T-helper 2 cell treated with Interferon-gamma antibody and Interleukin-4, amounts not matched to agents 100 ng/mL and 5 ng/mL, for 36 hours (primary cell): Measurements from ENCODE around the gene CFAP45. TPM values are rescaled to one million over a fixed set of nuclear protein-coding genes. Genes with fewer than 3 reads are reported as not detected.

Source experiments
- intact Hi-C: fragments of 100-400 bp; cut with micrococcal nuclease; formaldehyde crosslinking; loops from one replicate; pipeline ENCODE4 v1.15.1; 2023
- total RNA-seq: library from RNA; stranded (reverse); gene quantifications from 2 replicates; pipeline ENCODE4 v1.2.3, GENCODE V29; 2022

The CFAP45 gene
- total RNA-seq, 1 donor from 2014 or later, result 0.98 TPM

DNA sequence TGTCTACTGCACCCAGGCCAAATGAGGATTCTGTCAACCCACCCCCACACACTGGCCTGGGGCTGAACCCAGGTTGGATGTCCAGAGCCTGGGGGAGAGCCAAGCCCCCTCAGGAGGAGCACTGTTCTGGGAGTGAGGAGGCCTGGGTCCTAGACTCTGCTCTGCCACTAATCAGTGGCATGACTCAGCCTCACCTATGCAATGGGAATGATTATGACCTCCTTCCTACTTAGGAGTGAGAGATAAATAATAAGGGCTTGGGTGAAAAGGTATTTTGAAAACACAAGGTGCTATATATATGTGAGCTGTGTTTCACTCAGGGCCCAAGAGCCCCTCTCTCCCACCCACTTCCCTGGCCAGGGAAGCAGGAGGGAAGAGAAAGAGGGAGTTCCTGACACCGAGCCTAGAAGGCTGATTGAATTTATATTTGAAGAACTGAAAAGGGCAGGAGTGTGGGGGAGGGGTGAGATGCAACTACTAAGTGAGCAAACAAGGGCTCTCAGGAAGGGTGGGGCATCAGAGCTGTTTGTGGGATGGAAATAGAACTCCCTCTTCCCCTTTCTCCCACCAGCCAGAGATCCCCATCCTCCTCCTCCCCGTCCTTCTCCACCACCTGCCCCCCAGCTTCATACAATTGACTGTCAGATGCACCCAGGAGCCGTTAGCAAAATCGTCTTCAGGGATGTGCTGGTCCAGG is 37.2 kb upstream of the CFAP45 start:
- intact Hi-C loops, result no loop called here

DNA sequence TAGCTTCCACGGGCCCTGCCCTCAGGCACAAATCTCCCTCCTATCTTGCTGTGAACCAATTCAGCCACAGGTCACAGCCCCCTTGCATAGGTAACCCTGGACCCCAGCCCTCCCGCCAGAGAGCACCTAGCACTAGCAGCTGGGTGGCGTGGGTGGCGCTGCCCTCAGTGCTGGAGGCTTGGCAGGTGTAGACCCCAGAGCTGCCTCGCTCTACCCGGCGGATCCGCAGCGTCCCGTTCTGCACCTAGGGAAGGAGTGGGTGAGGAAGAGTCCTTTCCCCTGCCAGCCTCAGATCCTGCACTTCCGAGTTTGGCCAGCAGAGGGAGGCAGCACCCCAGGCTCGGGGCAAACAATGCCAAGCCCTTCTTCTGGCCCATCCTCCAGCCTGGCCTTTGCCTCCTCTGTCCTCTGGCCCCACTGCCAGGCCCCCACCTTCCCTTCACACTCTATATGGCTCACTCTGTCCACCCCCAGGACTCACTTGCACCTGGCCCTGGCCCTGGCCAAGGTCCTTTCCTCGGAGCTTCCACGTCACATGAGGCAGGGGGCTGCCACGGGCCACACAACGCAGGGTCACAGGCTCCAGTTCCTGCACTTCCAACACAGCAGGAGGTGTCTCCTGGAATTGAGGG is 36.4 kb upstream of the CFAP45 start:
- intact Hi-C loops, result loop anchor here (1.0 kb wide), 3 partner anchors 70 to 148 kb away; no protein-coding TSS in a partner anchor

DNA sequence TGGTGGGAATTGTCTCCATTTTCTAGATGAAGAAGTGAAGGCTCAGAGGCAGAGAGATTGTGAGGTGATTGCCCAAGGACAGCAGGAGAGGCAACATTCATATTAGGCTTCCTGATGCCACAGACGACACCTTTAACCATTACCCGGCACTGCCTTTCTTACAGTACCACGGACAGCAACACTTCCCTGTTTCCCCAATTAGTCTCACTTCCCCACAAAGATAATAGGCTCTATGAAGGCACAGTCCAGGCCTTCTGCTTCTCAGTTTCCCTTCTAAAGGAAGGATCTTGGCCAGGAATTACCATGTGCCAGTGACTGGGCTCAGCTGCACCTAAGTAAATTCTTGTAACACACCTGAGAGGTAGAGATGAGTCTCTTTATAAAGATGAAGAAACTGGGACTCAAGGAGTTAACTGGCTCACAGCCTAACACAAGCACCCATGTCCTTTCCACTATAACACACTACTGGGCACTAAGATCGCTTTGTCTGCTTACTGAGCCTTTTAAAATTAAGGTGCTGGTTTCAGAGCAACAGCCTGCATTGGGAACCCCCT is 35.8 kb upstream of the CFAP45 start:
- intact Hi-C loops, result loop anchor here (1.0 kb wide), 3 partner anchors 71 to 149 kb away; no protein-coding TSS in a partner anchor

DNA sequence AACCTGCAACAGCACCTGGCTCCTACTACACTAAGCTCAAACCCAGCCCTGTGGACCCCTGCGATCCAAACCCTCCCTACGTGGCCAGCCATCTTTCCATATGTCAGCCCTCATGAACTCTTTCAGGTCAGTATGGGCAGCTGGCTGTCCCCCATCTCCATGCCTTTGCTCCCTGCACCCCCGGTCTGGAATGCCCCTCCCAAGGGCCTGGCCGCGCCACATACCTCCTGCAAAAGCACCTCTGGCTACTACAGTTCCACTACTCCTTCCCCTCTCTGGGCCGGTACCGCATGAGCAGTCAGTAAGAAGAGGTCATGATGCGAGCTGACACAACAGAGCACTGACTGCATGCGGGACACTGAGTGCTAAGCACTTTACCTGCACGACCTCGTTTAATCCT is 35.3 kb upstream of the CFAP45 start:
- intact Hi-C loops, result no loop called here

DNA sequence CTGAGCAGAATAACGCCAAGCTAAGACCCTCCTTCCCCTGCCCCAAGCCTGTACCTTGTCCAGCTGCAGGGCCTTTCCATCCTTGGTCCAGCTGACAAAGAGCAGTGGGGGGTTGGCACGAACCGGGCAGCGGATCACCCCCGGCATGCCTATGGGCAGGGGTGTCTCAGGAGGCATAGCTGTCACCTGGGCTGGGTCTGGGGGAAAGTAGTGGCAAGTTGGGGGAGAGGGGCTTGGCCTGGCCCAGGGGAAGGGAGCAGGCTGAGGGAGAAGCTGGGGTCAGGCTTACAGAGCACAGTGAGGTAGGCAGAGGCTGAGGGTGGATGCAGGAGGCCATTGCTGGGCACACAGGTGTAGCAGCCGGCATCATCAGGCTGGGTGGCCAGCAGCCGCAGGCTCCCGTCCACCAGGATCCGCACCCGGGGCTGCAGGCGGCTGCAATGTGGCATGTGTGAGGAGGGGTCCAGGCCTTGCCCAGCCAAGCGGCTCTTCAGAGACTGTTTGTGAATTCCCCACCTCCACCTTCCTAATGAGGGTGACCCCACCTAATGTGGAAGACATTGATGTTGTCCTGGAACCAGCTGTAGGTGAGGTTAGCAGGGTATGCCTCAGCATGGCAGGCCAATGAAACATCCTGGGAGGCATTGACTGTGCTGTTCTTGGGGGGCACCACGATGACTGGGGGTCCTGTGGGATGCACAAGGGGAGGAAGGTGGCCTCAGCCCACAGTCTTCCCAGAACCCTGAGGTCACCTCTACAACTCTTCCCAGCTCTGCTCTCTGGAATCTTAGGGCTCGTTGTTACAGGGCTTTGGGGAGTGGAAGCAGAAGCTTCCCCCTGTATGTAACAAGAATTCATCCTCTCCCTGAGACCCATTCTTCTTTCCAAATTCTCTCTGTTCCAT is 34.4 kb upstream of the CFAP45 start:
- intact Hi-C loops, result no loop called here

DNA sequence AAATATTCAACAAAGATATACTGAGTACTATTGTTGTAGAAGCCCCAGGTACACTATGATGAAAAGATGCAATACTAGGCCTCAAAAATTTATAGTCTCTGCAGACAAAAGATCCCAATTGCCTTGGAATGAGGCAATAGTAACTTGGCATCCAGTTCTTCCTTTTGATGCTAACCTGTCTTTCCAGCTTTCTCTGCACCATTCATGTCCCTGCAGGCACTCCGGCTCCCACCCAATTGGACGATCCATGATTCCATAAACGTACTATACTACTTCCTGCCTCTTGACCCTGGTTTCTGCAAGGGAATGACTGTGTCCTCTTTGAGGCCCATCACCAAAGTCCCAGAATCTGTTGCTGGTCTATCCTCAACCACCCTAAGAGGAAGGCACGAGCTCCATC is 33.4 kb upstream of the CFAP45 start:
- intact Hi-C loops, result no loop called here

DNA sequence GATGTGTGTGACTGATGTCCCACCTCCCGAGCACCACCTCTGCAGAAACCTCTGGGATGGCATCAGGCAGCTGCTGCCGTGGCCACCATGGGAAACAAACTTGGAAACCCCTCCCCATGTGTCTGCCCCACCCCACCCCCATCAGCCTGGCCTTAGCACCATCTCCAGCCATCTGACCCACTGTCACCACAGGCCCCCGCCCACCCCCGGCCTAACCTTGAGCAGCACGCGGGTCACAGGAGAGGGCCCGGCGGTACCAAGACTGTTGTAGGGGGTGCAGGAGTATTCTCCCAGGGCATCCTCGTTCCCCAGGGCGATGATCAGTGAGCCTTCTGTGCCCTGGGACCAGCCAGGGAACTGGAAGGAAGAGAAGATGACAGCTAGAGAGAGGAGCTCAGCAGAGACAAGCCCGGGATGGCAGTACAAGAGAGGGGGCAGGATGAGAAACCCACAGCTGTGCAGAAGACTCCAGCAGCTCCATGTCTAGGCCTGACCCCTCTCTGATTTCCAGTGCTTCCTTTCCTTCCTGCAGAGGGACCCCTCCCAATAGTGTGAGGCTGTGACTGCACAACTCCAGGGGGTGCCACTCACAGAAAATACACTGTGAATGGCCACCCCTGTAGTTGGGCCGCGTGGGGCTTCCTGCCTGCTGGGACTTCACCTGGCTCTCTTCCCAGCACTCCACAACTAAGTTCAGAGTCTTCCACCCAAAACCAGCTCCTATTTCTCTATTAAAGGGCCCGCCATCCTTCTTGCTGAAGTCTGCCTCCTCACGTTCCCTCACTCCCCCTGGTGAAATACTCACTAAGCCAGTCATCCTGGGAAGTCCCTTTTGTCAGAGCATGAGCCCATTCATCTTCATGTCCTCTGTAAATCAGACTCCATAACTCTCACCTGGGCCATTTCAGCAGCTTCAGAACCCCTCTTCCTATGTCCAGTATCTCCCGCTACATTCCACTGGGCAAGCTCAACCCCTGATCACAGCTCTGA is 32.6 kb upstream of the CFAP45 start:
- intact Hi-C loops, result no loop called here

DNA sequence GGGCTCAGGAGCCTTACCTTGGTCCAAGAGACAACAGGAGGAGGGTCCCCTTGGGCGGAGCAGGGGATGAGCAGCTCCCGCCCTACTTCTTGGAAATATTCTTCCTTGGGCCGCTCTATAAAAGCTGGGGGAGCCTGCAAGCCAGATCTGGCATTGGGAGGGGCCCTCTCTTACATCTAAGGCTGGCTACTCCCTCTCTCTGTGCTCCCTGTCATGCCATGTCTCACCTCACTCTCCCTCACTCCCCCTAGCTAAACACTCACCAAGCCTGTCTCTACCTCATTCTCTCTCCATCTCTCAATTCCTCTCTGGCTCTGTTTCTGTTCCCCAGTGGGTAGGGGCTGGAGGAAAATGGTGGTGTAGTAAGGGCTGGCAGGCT is 31.8 kb upstream of the CFAP45 start:
- intact Hi-C loops, result no loop called here

DNA sequence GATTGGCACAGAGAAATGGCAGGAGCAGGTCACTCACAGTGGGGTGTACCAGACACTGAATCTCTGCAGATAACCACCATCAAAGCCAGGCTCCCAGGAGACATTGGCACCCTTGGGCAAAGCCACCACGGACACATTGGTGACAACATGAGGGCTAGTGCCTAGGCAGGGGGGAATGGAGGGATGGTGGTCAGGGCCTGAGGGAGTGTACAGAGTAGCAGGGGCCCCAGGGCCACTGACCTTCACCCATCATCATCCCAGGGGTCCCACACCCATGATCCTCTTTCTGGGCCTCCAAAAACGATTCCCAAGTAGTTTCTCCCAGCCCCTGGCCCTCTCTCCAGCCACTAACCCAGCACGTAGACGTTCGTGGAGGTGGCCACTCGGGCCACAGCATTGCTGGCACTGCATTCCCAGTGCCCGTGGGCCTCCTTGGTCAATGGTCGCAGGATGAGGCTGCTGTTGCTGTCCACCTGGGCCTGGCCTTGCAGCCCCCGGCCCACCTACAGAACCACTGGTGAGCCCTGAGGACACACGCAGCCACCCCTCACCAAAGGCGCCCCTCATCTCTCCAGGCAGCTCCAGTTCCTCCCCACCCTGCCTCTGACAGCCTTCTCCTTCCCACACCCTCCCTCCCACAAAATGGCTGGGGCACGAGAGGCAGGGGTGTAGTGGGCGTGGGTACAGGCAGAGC is 31.3 kb upstream of the CFAP45 start:
- intact Hi-C loops, result no loop called here

DNA sequence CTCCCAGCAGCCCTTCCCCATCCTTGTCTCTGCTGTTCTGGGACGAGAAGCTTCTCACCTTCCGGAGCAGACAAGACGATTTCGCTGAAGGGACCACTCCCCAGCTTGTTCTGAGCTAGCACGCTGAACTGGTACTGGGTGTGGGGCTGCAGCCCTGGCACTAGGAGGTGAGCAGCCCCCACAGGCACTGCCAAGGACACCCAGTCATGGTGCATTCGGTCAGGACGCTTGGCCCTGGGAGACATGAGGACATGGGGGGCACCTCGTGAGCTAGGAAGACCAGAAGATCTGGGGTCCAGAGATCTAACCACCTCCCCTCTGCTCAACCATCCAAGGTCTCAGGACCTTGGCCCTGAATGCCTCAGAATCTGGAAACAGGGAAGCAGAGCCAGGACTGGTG is 30.7 kb upstream of the CFAP45 start:
- intact Hi-C loops, result no loop called here

DNA sequence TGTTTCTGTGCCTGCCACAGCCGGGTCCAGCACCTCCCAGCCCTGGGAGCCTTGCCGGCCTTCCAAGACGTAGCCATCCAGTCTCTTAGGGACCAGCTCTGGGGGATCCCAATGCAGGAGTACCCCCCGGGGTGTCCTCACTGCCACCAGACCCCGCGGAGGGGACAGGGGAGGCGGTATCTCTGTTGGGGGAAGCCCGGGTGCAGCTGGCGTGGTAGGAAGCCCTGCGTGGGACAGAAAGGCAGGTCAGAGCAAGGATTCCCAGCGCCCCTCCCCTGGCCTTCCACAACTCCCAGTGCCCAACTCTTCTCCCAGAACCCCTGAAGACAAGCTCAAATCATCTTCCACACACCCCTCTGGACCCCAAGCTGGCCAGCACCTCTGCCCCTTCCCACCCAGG is 30.3 kb upstream of the CFAP45 start:
- intact Hi-C loops, result no loop called here

DNA sequence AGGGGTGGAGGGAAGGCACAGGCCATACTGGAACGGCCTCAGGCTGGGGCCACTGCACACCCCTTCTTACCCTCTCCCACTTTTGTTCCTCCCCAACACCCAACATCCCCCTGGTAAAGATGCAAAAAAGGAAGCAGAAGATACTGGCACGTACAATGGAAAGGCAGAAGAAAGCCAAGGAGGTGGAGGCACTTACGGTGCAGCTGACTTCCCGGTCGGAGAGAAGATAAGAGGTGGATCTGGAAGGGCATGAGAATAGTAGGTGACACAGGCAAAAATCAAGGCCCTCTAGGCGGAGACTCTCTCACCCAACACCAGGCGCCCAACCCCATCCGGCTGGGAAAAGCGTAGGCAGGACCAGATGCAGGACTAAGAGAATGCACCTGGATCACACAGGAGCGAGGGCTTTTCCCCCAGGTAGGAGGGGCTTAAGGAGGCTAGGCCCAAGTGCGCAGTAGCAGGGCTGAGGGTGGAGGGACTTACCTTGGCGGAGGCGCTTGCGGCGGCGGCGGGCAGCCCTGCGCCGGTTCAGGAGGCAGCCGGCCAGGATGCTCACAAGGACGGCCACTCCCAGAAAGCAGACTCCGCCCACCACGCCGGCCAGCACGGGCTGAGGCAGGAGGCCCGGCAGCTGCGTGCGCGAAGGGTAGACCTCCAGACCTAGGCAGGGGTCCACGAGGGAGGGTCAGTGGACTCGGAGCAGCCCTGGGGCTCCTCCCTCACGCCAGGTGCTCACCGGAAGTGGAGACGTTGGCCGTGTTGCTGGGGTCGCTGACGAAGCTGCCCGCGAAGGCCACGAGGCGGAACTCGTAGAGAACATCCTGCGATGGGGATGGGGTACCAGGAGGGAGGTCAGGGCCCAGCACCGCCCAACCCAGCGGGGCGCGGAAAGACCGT is 29.4 kb upstream of the CFAP45 start:
- intact Hi-C loops, result no loop called here

DNA sequence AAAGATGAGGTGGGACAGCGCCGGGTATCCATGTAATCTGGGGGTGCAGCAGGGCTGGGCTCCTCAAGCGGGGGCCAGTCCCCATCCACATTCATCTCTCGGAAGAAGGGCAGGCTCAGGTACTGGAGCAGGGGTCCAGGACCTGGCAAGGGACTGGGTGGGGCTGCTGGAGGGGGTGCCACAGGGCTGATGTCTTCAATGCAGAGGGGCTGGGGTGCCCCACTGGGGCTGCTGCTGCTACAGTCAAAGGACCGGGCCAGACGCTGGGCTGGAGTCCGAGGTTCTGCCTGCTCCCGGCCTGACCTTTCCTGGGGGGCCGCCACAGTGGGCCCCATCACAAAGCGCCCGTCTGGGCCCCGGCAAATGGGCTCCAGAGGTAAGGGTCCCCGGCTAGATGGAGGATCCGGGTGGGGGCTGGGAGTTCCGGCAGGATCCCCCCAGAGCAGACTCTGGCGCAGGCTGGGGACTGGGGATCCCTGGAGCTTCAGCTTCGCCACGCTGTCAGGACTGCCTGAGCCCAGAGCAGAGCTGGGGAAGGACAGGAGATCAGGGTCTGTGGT is 28.6 kb upstream of the CFAP45 start:
- intact Hi-C loops, result no loop called here

DNA sequence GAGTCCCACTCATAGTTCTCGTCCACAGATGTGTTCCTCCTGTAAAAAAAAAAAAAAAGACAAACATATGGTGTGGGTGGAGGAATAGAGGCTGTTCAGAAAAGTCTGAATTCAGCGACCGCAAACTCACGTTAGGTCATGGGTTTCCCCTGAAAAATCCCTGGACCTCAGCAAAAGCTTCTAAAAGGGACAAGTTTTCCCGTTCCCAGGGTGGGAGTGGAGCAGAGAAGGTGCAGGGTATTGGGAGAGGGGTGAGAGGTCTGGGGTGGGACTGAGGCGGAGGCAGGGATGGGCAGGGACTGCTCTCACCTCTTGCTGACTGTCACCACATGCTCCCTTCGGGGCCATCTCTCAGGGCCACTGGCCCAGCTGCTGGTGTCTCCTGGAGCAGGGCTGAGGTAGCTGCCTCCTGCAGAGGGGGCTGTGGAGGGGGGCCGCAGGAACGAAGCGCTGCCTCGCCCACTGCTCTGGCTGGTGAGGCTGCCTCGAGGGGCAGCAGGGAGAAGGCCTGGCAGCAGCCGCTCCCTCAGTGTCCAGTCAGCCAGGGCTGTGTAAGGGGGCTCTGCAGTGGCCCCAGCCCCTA is 28.0 kb upstream of the CFAP45 start:
- intact Hi-C loops, result no loop called here

DNA sequence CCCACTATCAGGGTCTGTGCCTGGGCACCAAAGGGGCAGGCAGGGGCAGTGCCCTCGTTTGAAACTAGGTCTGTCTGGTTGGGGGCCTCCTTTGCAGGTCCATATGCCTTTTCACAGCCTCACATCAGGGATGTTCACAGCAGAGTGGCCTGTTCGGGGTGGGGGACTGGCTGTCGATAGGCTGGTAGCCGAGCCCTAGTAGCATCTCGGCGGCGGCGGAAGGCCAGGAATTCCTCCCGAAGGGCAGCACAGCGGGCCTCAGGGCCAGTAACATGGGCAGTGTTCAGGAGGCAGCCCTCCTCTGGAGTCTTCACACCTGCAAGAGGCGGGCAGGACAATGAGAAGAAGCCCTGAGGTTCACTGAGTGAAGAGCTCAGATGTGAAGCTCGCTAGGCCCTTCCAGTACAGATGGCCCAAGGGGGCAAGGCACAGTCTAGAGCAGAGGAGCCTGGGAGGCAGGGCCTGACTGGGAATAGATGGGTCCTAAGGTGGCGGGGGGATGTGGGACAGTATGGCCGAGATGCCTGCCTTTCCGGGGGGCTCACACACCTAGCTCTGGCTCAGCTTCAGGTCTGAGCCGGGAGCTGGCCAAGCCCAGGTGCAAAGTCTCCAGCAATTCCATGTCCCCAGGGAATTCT is 27.4 kb upstream of the CFAP45 start:
- intact Hi-C loops, result no loop called here

DNA sequence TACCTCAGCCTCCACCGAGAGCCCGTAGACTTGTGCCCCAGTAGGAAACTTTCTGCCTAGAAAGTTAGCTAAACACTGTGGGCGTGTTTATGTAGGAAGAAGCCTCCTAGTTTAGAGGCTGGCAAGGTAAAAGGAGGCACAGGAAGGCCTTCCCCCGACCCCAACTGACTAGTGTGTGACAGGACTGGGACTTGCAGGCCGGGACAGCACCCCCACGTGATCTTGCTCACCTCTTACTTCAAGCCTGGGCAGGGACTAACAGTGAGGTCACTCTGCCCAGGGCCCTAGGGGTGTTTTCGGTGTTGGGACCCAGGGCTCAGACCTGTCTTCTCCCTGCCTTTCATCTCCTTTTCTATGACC is 25.7 kb upstream of the CFAP45 start:
- intact Hi-C loops, result loop anchor here (1.0 to 2.0 kb wide), 3 partner anchors 33 to 145 kb away; partner anchors contain the start of genes DUSP23 and PIGM
